Measurements from ENCODE around the gene HOMER3. TPM values are rescaled to one million over a fixed set of nuclear protein-coding genes. Genes with fewer than 3 reads are reported as not detected.

HOMER3 gene
- total RNA-seq, 1 donor from 2014 or later: 279 TPM

GRCh38 chr19:18879579-18880373 is 61.2 kb downstream of the HOMER3 start:
- peak; percentile 31 to 32 for DNase-seq (ENCODE audit: low read depth in 2 of 2)

Other genes with a start within 250 kb of the HOMER3 start
- not detected in 2 replicates for gene COMP, start 149.9 kb downstream of the HOMER3 start, total RNA-seq
- 42.9 and 51.6 TPM in 2 replicates for gene UPF1, start 109.3 kb downstream of the HOMER3 start, total RNA-seq
- 2.4 and 5.6 TPM in 2 replicates for gene CERS1, start 45.1 kb downstream of the HOMER3 start, total RNA-seq
- gene COPE, start 21.8 kb downstream of the HOMER3 start, total RNA-seq: 145 and 149 TPM in 2 replicates
- gene DDX49, start 21.5 kb downstream of the HOMER3 start, total RNA-seq: 38.6 and 40.3 TPM in 2 replicates
- 8.1 and 14.7 TPM in 2 replicates for gene SUGP2, start 92.3 kb upstream of the HOMER3 start, total RNA-seq
- gene ARMC6, start 92.4 kb upstream of the HOMER3 start, total RNA-seq: 32.3 and 49.8 TPM in 2 replicates
- gene SLC25A42, start 122.8 kb upstream of the HOMER3 start, total RNA-seq: 2.8 and 3.0 TPM in 2 replicates
- gene TMEM161A, start 197.3 kb upstream of the HOMER3 start, total RNA-seq: 11.3 and 14.7 TPM in 2 replicates
- gene MEF2B, start 229.0 kb upstream of the HOMER3 start, total RNA-seq: under 0.01 and 0.20 TPM in 2 replicates

All from lung microvascular endothelial cell (primary cell).